Tongue (tissue), 2 donors: ENCODE measurements around the gene DNAJC11. TPM values are rescaled to one million over a fixed set of nuclear protein-coding genes. Genes with fewer than 3 reads are reported as not detected.
"Not testable (repeated sequence)": the region's sequence is repeated elsewhere in the genome, so short reads cannot be mapped to it uniquely, and the experiment has no call there.

Experiments used
- DNase-seq: peaks from one replicate; pipeline ENCODE4 v3.0.0-alpha.2; 2015
- total RNA-seq: library from RNA; depleted of rRNA; stranded (reverse); fragments of >200 nt; gene quantifications from one replicate; pipeline ENCODE4 v1.2.3, GENCODE V29; 2014

Gene DNAJC11
- total RNA-seq, 1 donor from 2014 or later: 35.4 TPM

DNA sequence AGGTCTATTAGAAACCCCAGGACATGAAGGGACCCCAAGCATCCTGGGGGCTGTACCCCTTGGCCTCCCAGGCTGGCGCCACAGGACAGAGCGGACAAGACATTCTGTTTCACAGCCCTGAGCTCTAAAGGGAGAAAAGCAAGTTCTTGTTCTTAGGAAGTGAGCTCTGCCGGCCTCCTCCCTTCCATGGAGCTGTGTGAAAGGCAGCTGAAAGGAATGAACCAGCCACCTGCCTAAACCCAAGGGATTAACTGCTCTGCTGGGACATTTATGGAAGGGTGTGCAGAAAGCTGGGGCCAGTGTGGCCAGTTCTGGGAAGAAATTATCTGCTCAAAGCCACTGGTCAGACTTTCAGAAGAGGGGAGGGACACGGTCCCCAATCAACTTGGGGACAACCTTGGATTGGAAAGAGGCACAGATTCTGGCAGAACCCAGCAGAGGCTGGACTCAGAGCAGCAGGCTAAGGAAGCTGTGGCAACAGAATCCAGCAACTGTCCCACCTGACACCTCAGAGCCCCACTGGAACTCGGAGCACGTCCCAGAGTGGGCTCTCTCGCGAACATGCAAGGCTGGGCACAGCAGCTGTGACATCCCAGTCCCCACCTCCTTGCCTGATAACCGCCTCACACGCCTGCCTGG lies 101.1 kb downstream of the DNAJC11 start:
- peak; percentile 69 for DNase-seq

DNA sequence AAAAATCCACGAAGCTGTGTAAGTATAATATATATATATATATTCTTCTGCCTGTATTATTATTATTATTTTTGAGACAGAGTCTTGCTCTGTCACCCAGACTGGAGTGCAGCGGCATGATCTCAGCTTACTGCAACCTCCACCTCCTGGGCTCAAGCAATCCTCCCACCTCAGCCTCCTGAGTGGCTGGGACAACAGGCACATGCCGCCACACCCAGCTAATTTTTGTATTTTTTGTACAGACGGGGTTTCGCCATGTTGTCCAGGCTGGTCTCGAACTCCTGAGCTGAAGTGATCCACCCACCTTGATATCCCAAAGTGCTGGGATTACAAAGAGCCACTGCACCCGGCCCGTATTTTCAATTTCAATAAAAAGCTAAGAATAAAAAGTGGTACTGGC lies 101.6 kb downstream of the DNAJC11 start:
- not testable (repeated sequence) for DNase-seq

DNA sequence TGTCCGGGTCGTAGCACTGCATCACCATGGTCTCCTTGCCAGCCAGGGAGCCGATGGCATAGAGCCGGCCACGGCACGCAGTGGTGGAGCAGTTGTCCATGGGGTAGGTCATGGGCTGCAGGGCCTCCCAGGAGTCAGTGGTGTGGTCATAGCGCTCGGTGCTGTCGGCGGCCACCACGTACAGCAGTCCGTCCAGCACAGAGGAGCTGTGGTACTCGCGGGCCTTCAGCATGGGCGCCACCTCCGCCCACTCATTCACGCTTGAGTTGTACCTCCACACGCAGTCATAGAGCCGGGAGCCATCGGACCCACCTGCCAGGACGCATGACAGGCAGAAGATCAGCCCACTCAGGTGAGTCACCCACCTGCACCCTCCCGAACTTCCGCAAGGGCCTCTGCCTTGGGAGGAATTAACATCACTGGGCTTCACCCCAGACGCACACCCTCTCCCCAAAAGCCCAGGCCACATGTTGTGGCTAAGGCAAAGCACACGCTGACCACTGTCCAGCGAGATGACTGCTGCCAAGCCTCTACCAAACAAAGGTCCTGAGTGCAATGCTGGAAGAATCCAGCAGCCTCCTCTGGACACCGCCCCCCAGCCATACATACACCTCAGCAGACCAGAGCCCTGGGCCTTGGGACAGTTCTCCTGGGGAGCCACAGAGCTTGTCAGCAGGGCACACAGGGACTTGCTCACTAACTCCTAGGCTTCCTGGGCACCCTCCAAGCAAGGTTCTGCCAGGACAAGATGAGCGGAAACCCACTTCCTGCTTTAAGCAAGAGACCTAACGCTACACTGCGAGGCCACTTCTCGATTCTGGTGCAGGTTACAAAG lies 102.3 kb downstream of the DNAJC11 start:
- no peak for DNase-seq

GRCh38 chr1:6597777-6598131 lies 103.9 kb downstream of the DNAJC11 start:
- no peak for DNase-seq

DNA sequence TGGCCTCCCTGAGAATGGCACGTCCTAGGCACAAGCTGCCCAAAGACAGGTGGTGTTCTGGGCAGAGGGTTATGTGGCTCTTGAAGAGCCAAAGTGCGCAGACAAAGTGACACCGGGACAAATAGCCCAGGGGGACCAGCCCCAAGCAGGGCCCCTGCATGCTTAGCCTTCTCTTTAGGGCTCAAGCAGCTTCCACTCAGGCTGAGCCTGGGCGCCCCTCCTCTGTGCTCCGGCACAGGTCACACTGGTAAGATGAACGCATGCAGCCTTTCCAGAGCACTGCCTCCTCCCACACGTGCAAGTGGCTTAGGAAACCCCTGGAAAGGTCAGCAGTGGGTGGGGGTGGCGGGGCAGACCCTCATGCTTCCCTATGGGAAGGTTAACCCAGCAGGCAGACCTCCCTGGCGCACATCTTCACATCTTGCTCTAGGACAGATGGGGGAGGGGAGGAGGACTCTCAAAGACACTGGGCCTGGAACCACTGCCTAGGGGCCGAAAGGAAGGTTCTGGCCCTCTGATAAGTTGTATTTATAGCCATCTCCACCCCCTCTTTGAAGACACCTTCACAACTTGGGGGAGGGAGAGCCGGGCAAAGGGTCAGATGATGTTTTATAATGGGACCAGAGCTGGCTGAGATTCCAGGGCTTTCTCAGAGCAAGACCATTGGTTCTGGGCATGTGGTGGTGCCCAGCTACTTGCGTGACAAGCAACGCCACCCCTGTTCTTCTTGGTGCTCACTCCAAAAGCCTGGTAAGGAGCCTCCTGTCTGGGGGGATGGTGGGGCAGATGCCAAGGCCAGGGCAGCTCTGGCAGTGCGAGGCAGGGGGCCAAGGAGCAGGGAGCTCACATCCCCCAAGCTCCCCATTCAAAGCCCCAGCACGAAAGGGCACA lies 104.5 kb downstream of the DNAJC11 start:
- DNase-seq: no peak

DNA sequence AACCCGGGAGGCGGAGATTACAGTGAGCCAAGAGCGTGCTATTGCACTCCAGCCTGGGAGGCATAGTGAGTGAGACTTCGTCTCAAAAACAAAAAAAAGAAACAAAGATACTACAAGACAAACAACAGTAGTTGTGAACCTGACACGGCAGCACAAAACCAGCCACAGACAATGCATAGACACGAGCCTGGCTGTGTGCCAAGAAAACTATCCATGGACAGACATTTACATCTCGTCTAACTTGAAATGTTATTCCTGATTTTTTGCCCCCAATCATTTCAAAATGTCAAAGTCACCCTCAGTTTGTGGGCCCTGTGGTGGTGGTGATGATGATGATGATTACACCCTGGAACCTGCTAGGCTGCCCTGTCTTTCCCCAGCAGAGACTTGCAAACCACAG lies 105.3 kb downstream of the DNAJC11 start:
- no peak for DNase-seq

- no peak for DNase-seq
These were observed 106.5 kb downstream of the DNAJC11 start for GRCh38 chr1:6594977-6595740.

DNA sequence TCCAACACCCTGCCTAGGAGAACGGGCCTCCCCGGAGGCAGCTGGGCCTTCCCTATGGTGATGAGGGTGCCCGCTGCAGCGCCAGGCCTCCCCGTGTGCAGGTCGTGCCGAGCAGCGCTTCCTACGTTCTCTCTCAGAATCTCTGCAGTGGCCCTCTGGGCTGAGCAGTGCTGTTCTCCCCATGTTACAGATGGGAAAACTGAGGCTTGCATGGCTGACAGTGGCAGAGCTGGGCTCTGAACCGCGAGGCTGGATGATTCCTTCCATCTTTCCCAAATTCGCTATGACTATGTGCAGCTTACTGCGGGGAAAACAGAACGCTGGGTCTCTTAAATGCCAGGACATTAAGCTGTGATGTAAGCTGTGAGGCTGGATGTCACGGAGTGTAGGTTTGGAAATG lies 107.8 kb downstream of the DNAJC11 start:
- DNase-seq: no peak

GRCh38 chr1:6592865-6593593 lies 108.6 kb downstream of the DNAJC11 start:
- DNase-seq: no peak

DNA sequence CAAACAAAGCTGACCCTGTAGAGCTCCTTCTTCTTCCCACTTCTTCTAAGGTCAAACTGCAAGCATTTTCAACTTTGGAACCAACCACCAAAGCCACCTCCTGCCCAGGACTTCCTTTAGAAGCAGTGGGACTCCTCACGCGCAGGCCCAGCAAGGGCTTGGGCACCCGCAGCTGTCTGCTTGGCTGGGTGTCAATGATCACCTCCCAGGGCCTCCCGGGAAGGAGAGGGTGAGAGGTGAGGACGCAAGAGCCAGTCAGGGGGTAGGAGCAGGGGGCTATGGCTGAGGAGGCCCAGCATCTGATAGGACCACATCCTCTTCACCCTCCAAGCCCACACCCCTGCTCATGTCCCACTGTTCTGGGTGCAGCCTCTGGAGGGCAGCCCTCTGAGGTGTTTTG lies 109.2 kb downstream of the DNAJC11 start:
- DNase-seq: no peak

DNA sequence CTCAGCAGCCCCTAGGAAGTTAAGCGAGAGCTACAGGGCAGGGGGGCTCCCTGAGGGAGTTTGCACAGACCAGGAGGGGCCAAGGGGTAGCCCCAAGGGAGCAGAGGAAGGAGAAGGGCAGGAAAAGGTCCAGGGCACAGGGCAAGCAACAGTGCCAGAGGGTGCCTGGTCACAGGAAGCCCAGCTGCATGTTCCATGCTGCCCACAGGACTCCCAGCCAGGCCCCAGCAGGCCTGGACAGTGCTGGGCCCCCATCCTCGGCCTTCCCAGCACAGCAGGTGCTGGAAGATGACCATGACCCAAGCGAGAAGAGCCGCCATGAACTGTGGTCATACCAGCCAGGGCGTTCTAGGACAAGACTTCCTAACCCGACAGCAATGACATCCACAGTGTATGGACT lies 110.0 kb downstream of the DNAJC11 start:
- no peak for DNase-seq

GRCh38 chr1:6591222-6591621 lies 110.4 kb downstream of the DNAJC11 start:
- DNase-seq: no peak

DNA sequence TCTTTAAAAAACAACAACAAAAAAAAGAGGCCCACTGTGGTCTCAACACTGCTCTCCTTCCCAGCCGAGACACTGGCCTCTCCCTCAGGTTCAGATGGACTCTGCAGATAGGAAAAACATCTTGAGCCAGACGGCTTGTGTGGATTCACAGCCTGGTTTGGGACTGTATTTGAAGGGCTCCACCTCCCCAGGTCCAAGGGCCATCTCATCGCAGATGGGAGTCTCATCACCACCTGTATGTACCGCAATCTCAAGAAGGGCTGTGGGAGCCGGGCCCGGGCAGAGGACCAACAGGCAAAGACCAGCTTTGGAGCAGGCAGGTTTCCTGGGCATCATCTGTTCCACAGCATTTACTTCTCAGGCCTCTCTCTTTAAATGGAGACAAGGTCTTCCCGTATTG lies 111.6 kb downstream of the DNAJC11 start:
- DNase-seq: no peak

GRCh38 chr1:6588893-6589520 lies 112.6 kb downstream of the DNAJC11 start:
- DNase-seq: no peak

DNA sequence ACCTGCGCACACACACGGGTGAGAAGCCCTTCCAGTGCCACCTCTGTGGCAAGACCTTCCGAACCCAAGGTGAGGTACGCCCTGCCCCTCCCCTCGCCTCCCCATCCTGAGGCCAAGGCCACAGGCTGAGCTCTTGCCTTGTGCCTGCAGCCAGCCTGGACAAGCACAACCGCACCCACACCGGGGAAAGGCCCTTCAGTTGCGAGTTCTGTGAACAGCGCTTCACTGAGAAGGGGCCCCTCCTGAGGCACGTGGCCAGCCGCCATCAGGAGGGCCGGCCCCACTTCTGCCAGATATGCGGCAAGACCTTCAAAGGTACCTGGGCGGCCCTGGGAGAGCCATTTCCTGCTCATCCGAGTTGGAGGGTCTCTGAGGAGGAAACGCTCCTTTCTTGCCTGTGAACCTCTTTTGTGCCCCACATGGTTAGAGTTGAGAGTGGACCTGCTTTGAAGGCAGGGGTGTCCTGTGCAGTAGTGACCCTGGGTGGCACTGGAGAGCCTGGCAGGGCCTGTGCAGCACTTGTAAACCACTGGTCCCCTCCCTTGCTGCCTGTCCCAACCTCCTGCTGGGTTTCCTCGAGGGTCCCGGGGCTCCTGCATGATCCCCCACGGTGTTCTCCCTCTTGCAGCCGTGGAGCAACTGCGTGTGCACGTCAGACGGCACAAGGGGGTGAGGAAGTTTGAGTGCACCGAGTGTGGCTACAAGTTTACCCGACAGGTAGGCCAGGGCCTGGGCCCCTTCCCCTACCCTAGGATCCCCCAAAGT lies 113.3 kb downstream of the DNAJC11 start:
- no peak for DNase-seq

GRCh38 chr1:6587261-6588005 lies 114.2 kb downstream of the DNAJC11 start:
- DNase-seq: peak; percentile 86

DNA sequence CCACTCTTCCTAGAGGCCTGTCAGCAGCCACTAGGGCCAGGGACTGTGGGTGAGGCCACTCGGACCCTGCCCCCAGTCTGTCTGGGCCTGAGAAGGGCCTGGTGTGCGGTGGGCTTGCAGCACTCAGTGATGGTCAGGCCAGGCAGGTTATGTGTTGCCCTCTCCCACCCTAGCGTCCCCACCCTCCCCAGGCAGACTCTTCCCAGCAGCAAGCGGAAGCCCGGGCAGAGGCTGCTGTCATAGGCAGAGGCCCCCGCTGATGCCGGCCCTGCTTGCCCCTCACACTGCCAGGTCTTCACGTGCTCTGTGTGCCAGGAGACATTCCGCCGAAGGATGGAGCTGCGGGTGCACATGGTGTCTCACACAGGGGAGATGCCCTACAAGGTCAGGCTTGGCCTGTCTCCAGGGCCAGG lies 115.2 kb downstream of the DNAJC11 start:
- DNase-seq: no peak

- no peak for DNase-seq
These were observed 115.8 kb downstream of the DNAJC11 start for GRCh38 chr1:6585841-6586240.

DNA sequence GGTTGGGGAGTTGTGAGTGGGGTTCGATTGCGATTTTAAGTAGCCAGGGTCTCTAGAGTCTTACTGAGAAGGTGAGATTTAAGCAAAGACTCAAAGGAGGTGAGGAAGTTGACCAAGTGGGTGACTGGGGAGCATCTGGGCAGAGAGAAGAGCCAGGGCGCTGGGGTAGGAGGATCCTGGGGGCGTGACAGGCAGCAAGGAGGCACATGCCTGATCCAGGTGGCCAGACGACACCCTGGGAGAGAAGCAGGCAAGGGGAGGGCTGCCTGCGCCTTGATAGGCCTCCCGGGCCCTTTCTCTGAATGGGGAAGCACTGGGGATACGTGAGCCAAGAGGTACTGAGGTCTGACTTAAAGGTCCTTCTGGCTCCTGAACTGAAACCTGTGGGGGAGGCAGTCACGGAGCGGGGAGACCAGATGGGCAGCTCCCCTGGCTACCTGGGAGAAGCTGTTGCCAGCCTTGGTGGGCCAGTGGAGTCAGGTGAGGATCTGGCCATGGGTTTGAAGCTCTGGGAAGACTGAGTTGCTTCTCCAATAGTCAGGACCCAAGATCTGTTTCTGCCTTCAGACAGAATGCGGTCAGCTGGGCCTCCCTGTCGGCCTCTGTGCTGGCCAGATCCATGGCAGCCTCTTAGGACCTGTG lies 116.4 kb downstream of the DNAJC11 start:
- DNase-seq: no peak
